22Rv1 (cell line): ENCODE measurements around the gene FAM107B.
"Not testable (repeated sequence)": the region's sequence is repeated elsewhere in the genome, so short reads cannot be mapped to it uniquely, and the experiment has no call there.

ENCODE experiments used
- H3K27ac ChIP-seq: fragments of 450-650 bp; 2 replicates; pipeline ENCODE4 v1.5.1; 2017
- CTCF ChIP-seq: fragments of 450-650 bp; IDR thresholded peaks from 2 replicates; pipeline ENCODE4 v1.5.1; 2017; ENCODE audit warnings: mild to moderate bottlenecking
- ZFX ChIP-seq: fragments of 450-650 bp; IDR thresholded peaks from 2 replicates; pipeline ENCODE4 v1.6.1; 2017; ENCODE audit warnings: antibody characterized with exemption, borderline replicate concordance

FAM107B gene

GRCh38 chr10:14595526-14596182, 179.0 kb downstream of the FAM107B start:
- no peak for TF ChIP-seq ZFX
- TF ChIP-seq CTCF, result no peak
- no peak overlapping the region for H3K27ac ChIP-seq

GRCh38 chr10:14594878-14595525, 179.7 kb downstream of the FAM107B start:
- no peak for TF ChIP-seq CTCF
- no peak for TF ChIP-seq ZFX
- H3K27ac ChIP-seq, result no peak overlapping the region

GRCh38 chr10:14593806-14594205, 180.9 kb downstream of the FAM107B start:
- no peak for TF ChIP-seq ZFX
- no peak for TF ChIP-seq CTCF
- no peak overlapping the region for H3K27ac ChIP-seq

DNA sequence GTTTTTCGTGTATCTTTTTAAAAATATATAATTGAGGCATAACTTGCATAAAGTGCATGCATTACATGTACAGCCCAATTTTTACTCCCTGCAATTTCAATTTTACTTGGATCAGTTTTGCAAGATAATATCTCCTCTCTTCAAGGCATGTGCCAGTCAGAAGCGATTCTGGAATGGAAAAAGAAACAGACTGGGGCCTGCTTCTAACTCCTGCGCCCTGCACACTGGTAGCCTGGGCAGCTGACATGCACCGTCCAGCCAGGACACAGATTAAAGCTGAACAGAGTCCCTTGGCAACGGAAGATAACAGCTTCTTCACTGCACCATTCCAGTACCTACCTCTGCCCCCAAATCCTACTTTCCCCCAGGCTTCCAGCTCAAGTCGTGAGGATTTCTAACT, 182.1 kb downstream of the FAM107B start:
- TF ChIP-seq CTCF (no peak), ZFX (no peak)
- H3K27ac ChIP-seq, result no peak overlapping the region

- TF ChIP-seq CTCF (no peak), ZFX (no peak)
- no peak overlapping the region for H3K27ac ChIP-seq
These were observed 182.7 kb downstream of the FAM107B start for GRCh38 chr10:14592026-14592425.

- not testable (repeated sequence) for H3K27ac ChIP-seq
These were observed 185.8 kb downstream of the FAM107B start for GRCh38 chr10:14588938-14589294.

- no peak overlapping the region for H3K27ac ChIP-seq
- TF ChIP-seq ZFX, result no peak
- TF ChIP-seq CTCF, result no peak
These were observed 186.4 kb downstream of the FAM107B start for GRCh38 chr10:14588084-14588937.
